ENCODE data around the gene AGAP1. TPM values are rescaled to one million over a fixed set of nuclear protein-coding genes. Genes with fewer than 3 reads are reported as not detected.

AGAP1 gene
- total and polyA plus RNA-seq, 9 donors: 5.7 to 32.2 (median 20.2) TPM

DNA sequence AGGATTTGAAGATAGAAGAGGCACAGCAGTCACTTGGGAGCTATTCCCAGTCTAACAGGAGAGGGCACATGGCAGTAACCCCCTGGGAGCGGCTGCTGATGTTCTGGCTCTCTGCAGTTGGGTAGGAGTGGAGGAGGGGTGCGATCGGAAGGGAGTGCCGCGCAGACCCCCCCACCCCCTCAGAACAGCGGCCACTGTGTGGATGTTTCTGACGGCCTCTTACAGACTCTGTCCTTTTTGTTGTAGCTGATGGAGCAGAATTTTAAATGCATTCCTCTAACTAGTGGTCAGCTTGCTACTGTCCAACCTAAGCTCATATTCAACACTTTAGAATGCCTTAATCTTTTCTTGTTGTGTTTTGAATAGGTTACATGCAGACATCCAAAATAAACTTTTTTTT lies 127.9 kb downstream of the AGAP1 start:
- no peak for TF ChIP-seq POLR2A (IDR thresholded peaks at IDR 0.05)
- TF ChIP-seq, protein P1, sequence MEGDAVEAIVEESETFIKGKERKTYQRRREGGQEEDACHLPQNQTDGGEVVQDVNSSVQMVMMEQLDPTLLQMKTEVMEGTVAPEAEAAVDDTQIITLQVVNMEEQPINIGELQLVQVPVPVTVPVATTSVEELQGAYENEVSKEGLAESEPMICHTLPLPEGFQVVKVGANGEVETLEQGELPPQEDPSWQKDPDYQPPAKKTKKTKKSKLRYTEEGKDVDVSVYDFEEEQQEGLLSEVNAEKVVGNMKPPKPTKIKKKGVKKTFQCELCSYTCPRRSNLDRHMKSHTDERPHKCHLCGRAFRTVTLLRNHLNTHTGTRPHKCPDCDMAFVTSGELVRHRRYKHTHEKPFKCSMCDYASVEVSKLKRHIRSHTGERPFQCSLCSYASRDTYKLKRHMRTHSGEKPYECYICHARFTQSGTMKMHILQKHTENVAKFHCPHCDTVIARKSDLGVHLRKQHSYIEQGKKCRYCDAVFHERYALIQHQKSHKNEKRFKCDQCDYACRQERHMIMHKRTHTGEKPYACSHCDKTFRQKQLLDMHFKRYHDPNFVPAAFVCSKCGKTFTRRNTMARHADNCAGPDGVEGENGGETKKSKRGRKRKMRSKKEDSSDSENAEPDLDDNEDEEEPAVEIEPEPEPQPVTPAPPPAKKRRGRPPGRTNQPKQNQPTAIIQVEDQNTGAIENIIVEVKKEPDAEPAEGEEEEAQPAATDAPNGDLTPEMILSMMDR (IDR thresholded peaks at IDR 0.05): no peak
- TF ChIP-seq EP300 (IDR thresholded peaks at IDR 0.05): no peak
- WGBS, 3 donors: 70 to 75% (median 71%) methylated on average over 7 of the region's 7 CpGs
- Histone ChIP-seq H3K4me3 (no peak overlapping the region), H3K36me3 (no peaks in the 10 kb centered on the region), H3K9me3 (no peaks in the 10 kb centered on the region), H3K27me3 (no peaks in the 10 kb centered on the region), H3K4me1 (ENCODE audit: insufficient read depth) (no peaks in the 10 kb centered on the region), H3K27ac (no peak overlapping the region)
- intact Hi-C loops (cut with DNase I): no loop called here
- no peak for DNase-seq

- Histone ChIP-seq H3K27me3 (no peaks in the 10 kb centered on the region), H3K36me3 (no peaks in the 10 kb centered on the region), H3K27ac (no peak overlapping the region), H3K4me1 (ENCODE audit: insufficient read depth) (peaks cover 8% of the 10 kb centered on the region), H3K4me3 (no peak overlapping the region), H3K9me3 (no peaks in the 10 kb centered on the region)
- DNase-seq: no peak
- no peak for TF ChIP-seq POLR2A (IDR thresholded peaks at IDR 0.05)
- TF ChIP-seq, protein P1 (IDR thresholded peaks at IDR 0.05): no peak
- TF ChIP-seq EP300 (IDR thresholded peaks at IDR 0.05): no peak
- intact Hi-C loops (cut with DNase I): no loop called here
- WGBS, 3 donors: 82 to 86% (median 84%) methylated on average over 9 of the region's 9 CpGs
Observed at GRCh38 chr2:235623111-235623510, 129.3 kb downstream of the AGAP1 start.

- no peaks in the 10 kb centered on the region for H3K9me3 ChIP-seq
- no peaks in the 10 kb centered on the region for H3K27me3 ChIP-seq
- no peak overlapping the region for H3K4me3 ChIP-seq
- intact Hi-C loops (cut with DNase I): no loop called here
- H3K36me3 ChIP-seq: no peaks in the 10 kb centered on the region
- H3K4me1 ChIP-seq (ENCODE audit: insufficient read depth): peaks cover 10% of the 10 kb centered on the region
- no peak overlapping the region for H3K27ac ChIP-seq
- TF ChIP-seq, protein P1 (IDR thresholded peaks at IDR 0.05): no peak
- TF ChIP-seq POLR2A (IDR thresholded peaks at IDR 0.05) (no peak), EP300 (IDR thresholded peaks at IDR 0.05) (no peak)
- DNase-seq: no peak
- 91 to 96% (median 92%) methylated on average over 2 of the region's 2 CpGs for WGBS, 3 donors
Observed at GRCh38 chr2:235623752-235624151, 129.9 kb downstream of the AGAP1 start.

DNA sequence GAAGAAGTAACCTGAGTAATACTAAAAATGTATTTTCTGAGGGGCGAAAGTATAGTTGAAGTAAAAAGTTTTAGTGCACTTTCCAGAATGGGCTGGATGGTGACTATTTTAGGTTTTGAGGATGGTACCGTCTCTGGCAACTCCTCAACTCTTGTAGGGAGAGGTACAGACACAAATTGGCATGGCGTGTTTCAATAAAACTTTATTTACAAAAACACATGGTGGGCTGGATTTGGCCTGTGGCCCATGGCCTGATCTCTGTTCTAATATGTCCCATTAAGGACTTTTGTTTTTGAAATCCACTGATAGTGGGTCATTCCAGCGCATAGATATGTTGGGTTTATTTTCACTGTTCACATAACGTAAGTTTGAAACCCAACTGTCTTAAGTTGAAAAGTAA lies 132.8 kb downstream of the AGAP1 start:
- intact Hi-C loops (cut with DNase I): no loop called here
- Histone ChIP-seq H3K27me3 (no peaks in the 10 kb centered on the region), H3K4me1 (ENCODE audit: insufficient read depth) (peaks cover 10% of the 10 kb centered on the region), H3K36me3 (no peaks in the 10 kb centered on the region), H3K4me3 (no peak overlapping the region), H3K9me3 (no peaks in the 10 kb centered on the region), H3K27ac (no peak overlapping the region)
- no peak for DNase-seq
- WGBS, 3 donors: 80 to 94% (median 85%) methylated on average over 5 of the region's 5 CpGs
- no peak for TF ChIP-seq EP300 (IDR thresholded peaks at IDR 0.05)
- TF ChIP-seq, protein P1 (IDR thresholded peaks at IDR 0.05): no peak
- no peak for TF ChIP-seq POLR2A (IDR thresholded peaks at IDR 0.05)
